A549 (cell line): ENCODE data around the gene IGSF3. TPM values are rescaled to one million over a fixed set of nuclear protein-coding genes. Genes with fewer than 3 reads are reported as not detected.
"Not testable (repeated sequence)": the region's sequence is repeated elsewhere in the genome, so short reads cannot be mapped to it uniquely, and the experiment has no call there.

Experiments used
- ATAC-seq, 2 experiments: fragments of 200-7000 bp in 1 of 2; fragments of >200 bp in 1 of 2; cut with Nextera tagmentation in 1 of 2; cut with Tn5 transposase in 1 of 2; 3 replicates each; pipeline versions ENCODE4 v1.8.0 to v1.9.1; 2018 to 2020; ENCODE audit warnings: mild to moderate bottlenecking in 1 of 2, moderate library complexity in 1 of 2
- CTCF ChIA-PET: fragments of 300-600 bp; sonication (Branson Sonifier 250); formaldehyde crosslinking; extraction: SDS; loops from one replicate; lab custom pipeline; 2021; ENCODE audit warnings: antibody characterized with exemption, inconsistent platforms; lab: Yijun Ruan, JAX
- POLR2A ChIA-PET: fragments of 350-600 bp; formaldehyde crosslinking; extraction: SDS; loops from one replicate; lab custom pipeline; 2021; ENCODE audit warnings: antibody characterized with exemption, inconsistent platforms; lab: Yijun Ruan, JAX
- DNase-seq, 2 experiments: peaks; one replicate each; pipeline versions ENCODE4 v3.0.0 to v3.0.0-alpha.2; 2011 to 2016; ENCODE audit warnings: low read depth in 1 of 2, low spot score in 1 of 2
- FAIRE-seq: peaks from 2 replicates; lab custom pipeline; 2011; peaks lifted over from hg19 to GRCh38; lab: Jason Lieb, UNC
- H3K27ac ChIP-seq, 2 experiments: fragments of >200 bp; sonication (Bioruptor Twin); formaldehyde crosslinking; 3 replicates each; pipeline ENCODE4 v1.5.1; 2016 to 2017
- H3K4me1 ChIP-seq: fragments of >200 bp; sonication (Bioruptor Twin); formaldehyde crosslinking; 3 replicates; pipeline ENCODE4 v1.6.1; 2016
- H3K4me2 ChIP-seq: fragments of >200 bp; sonication (Bioruptor Twin); formaldehyde crosslinking; 3 replicates; pipeline ENCODE4 v1.6.1; 2016
- H3K4me3 ChIP-seq: fragments of >200 bp; sonication (Bioruptor Twin); formaldehyde crosslinking; 3 replicates; pipeline ENCODE4 v1.5.1; 2016
- H3K9me3 ChIP-seq: fragments of >200 bp; sonication (Bioruptor Twin); formaldehyde crosslinking; 3 replicates; pipeline ENCODE4 v1.6.1; 2016
- MAFK ChIP-seq: fragments of 450-650 bp; IDR thresholded peaks from 2 replicates; pipeline ENCODE4 v1.6.1; 2014; ENCODE audit not compliant: partially characterized antibody
- RAD21 ChIP-seq, 2 experiments: fragments of >200 bp in 1 of 2; sonication (Bioruptor Twin) in 1 of 2; formaldehyde crosslinking in 1 of 2; IDR thresholded peaks in 1 of 2; conservative IDR thresholded peaks in 1 of 2; 2 replicates in 1 of 2; 3 replicates in 1 of 2; pipeline ENCODE4 v1.6.1; 2012 to 2018; ENCODE audit warnings: inconsistent platforms in 1 of 2
- SMC3 ChIP-seq: fragments of >200 bp; sonication (Bioruptor Twin); formaldehyde crosslinking; IDR thresholded peaks from 3 replicates; pipeline ENCODE4 v1.6.1; 2018; ENCODE audit warnings: inconsistent platforms
- WGBS: methylation state at CpG from one replicate; pipeline ENCODE4 v1.1.6; 2017; ENCODE audit errors: missing lambda C conversion rate; 5-methylcytosine and 5-hydroxymethylcytosine counted together
- polyA plus RNA-seq, 4 experiments: library from polyadenylated mRNA; depleted of rRNA in 3 of 4; stranded (reverse); fragments of >200 nt; fragmentation: RNase III in 1 of 4; extraction: RNeasy Plus Mini Kit Qiagen cat#74134 plus additional on column Dnase treatment in 1 of 4; gene quantifications; 2 replicates in 3 of 4; 3 replicates in 1 of 4; pipeline ENCODE4 v1.2.3, GENCODE V29; 2011 to 2017
- TF ChIP-seq, protein P1 (sequence below): fragments of >200 bp; sonication (Bioruptor Twin); formaldehyde crosslinking; IDR thresholded peaks from 3 replicates; pipeline ENCODE4 v1.5.1; 2016

IGSF3 gene
- polyA plus RNA-seq, 2 of the 4 experiments (the other 2 are of a cell fraction) = 18.5 to 21.9 TPM

DNA sequence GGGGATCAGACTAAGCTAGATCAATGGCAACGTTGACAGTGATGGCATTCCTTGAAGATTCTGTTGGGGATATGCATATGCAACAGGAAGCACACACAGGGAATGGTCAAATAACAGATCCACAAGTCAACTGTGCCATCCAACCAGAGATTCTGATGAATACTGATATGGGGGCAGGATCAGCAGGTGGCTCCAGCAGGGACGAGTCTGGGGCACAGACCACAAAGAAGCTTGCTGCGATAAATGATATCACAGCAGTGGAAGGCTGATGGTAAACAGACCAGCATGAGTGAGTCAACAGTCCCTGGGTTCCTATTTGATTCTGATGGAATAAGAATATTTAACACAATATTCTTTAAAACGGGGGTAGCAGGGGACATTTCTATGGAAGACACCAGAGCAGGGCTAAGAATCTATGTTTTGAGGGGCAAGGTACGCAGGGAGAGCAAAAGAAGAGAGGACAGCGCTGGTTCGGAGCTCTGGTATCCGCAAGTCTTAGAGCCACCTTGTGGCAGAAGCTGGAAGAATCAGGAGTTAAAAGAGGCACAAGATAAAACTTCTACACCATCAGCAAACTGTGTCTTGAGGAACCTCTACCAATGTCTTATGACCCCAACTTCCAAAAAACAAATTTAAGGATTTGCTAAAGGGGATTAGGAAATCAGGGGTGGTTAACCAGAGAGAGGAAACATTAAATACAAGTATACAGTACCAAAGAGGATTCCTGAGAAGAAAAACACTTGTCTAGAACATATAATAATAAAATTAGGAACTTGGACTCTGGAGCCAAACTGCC is 71.4 kb downstream of the IGSF3 start:
- POLR2A ChIA-PET = interaction anchor here (0.8 kb wide), 1 partner anchor 22 kb away, joined by 3 read pairs; no protein-coding TSS in a partner anchor
- not testable (repeated sequence) for H3K4me3 ChIP-seq

DNA sequence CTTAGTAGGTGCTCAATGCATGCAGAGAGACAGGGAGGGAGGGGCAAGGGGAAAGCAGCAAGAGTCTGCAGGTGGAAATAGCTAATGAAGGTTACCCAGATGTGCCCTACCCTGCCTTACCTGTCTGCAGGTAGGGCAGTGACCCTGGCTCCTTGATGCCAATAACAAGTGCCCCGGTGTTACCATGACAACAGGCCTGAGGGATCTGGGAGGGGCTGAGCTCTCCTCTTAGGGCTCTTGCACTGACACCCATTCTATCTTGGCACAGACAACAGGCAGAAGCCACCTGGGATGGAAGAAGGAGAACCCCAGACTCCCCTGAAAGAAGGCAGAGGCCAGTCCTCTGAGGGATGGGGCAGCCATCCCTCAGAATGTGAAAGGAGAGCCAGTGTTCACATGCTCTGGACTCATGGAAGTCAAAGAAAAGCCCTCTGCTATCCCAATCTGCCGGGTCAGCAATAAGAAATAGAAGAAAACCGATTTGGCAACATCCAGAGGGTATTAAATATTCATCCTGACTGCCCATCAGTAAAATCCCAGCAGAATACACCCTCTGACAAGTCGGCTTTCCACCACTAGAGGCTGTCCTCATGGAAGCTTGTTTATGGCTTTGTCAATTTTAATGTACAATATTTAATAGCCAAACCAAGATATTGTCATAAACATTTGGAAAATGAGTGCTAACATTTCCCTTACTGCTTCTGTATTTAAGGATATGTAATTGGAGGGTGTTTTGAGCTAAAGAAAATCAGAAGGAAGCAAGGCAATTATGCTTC is 72.3 kb downstream of the IGSF3 start:
- POLR2A ChIA-PET, H3K9me3 ChIP-seq, H3K4me1 ChIP-seq, H3K4me3 ChIP-seq, H3K27ac ChIP-seq, FAIRE-seq: not testable (repeated sequence)
- peak; percentile 39 to 76; a peak in 3 of 6 replicates for ATAC-seq
- CTCF ChIA-PET = interaction anchor here (0.9 to 3.4 kb wide), 9 partner anchors 8 to 462 kb away, joined by 3 to 31 read pairs (median 4); no protein-coding TSS in a partner anchor
- WGBS = 23% methylated on average over 4 of the region's 4 CpGs
- peak; percentile 46 for TF ChIP-seq MAFK
- TF ChIP-seq, all 56 proteins: peak for 1; not testable (repeated sequence) for 55
- peak overlapping the region; percentile 84 for H3K4me2 ChIP-seq
- peak in 1 of 2 experiments; percentile 8 for DNase-seq

More for the DNA sequence above, 71.4 kb downstream of the IGSF3 start:
- H3K4me2 ChIP-seq = peak overlapping the region; percentile 84
- FAIRE-seq, H3K4me1 ChIP-seq, H3K9me3 ChIP-seq: not testable (repeated sequence)
- TF ChIP-seq SMC3 (peak; percentile 37; the same call in 2 of the 3 replicates), RAD21 (conservative IDR thresholded peaks at IDR 0.05 in 1 of 2, IDR thresholded peaks at IDR 0.05 in 1 of 2) (peak; percentile 30 to 33; a peak in 3 of 5 replicates)
- TF ChIP-seq, protein P1, sequence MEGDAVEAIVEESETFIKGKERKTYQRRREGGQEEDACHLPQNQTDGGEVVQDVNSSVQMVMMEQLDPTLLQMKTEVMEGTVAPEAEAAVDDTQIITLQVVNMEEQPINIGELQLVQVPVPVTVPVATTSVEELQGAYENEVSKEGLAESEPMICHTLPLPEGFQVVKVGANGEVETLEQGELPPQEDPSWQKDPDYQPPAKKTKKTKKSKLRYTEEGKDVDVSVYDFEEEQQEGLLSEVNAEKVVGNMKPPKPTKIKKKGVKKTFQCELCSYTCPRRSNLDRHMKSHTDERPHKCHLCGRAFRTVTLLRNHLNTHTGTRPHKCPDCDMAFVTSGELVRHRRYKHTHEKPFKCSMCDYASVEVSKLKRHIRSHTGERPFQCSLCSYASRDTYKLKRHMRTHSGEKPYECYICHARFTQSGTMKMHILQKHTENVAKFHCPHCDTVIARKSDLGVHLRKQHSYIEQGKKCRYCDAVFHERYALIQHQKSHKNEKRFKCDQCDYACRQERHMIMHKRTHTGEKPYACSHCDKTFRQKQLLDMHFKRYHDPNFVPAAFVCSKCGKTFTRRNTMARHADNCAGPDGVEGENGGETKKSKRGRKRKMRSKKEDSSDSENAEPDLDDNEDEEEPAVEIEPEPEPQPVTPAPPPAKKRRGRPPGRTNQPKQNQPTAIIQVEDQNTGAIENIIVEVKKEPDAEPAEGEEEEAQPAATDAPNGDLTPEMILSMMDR = peak; percentile 41; the same call in 2 of the 3 replicates
- ATAC-seq = peak; percentile 88 to 93
- CTCF ChIA-PET = interaction anchor here (0.9 to 3.4 kb wide), 11 partner anchors 9 to 461 kb away, joined by 3 to 31 read pairs (median 4); no protein-coding TSS in a partner anchor
- H3K27ac ChIP-seq = peak overlapping the region in 1 of 2 experiments; percentile 63; a peak in 1 of 6 replicates
- WGBS = 7% methylated on average over 8 of the region's 8 CpGs
- peak in 1 of 2 experiments; percentile 31 for DNase-seq

DNA sequence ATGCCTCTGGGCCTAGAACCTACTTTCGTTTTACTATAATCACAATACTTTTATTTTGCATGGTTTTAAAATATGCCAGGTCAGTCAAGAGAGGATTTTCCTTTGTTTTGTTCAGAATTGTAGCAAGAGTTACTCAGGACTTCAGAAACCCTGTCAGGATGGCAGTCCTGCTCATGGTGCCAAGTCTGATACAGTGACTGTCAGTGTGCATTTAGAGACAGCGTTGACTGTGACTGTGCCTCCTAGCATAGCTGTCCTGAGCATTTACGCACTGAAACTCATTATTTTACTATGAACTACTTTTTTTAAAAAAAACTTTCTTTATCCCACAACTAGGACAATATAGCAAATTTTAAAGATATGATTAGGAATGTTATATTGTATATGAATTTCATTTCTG is 73.6 kb downstream of the IGSF3 start:
- CTCF ChIA-PET = interaction anchor here (3.4 kb wide), 1 partner anchor 18 kb away, joined by 31 read pairs; no protein-coding TSS in a partner anchor
- POLR2A ChIA-PET, DNase-seq, H3K27ac ChIP-seq, H3K4me2 ChIP-seq, FAIRE-seq, H3K9me3 ChIP-seq, H3K4me3 ChIP-seq, ATAC-seq: not testable (repeated sequence)
- H3K4me1 ChIP-seq = peaks cover 18% of the 10 kb centered on the region
- WGBS = 93% methylated on average over 3 of the region's 3 CpGs

DNA sequence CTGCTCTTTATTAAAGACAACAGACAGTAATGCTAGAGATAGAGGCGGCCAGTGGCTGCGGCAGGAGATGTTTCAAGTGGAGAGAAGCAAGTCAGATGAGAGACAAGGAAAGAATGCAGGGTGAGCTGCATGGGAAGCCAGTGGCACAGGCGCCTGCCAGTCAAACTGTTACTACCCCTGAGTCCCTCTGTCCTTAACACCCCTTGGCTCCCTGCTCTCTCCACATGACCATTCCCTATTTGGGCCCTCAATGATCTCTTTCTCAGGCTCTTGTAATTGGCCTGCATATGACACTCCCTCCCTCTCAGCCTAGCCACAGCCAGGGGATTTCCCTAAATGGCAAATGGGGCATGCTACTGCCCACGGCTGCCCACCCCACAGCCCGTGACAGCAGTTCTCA is 74.1 kb downstream of the IGSF3 start:
- H3K4me2 ChIP-seq, POLR2A ChIA-PET, DNase-seq, FAIRE-seq, H3K9me3 ChIP-seq, ATAC-seq, H3K4me3 ChIP-seq, H3K27ac ChIP-seq: not testable (repeated sequence)
- H3K4me1 ChIP-seq = peaks cover 21% of the 10 kb centered on the region
- CTCF ChIA-PET = interaction anchor here (3.4 kb wide), 1 partner anchor 18 kb away, joined by 31 read pairs; no protein-coding TSS in a partner anchor
- 85% methylated on average over 3 of the region's 5 CpGs for WGBS

DNA sequence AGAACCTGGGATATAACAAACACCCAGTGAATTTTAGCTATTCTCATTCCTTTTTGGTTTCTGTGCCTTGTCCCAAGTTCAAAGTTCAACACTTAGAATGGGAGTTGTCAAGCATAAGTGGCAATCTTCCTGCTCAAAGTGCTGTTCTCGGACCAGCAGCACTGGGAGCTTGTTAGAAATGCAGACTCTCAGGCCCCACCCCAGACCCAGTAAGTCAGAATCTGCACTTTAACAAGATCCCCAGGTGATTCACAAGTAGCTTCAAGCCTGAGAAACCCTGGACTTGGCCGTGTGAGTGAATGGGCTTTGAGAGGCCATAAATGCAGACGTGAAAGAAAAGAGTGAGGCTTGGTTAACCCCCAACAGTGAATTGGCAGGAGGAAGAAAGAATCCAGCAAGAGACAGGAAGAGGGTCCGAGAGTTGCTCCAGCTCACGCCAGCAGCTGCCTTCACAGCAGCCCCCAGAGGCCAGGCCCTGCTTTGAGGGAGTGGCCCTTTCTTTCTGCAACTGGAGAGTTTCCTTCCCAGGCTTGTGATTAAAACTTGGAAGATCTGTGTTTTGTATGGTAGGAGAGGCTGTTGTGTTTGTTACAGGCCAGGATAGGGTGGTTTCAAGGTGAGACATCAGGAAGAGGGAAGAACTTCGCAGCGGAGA is 75.5 kb downstream of the IGSF3 start:
- DNase-seq, POLR2A ChIA-PET, CTCF ChIA-PET, ATAC-seq, H3K4me3 ChIP-seq, H3K4me2 ChIP-seq, H3K9me3 ChIP-seq, H3K27ac ChIP-seq, FAIRE-seq: not testable (repeated sequence)
- 96% methylated on average over 3 of the region's 7 CpGs for WGBS
- peaks cover 21% of the 10 kb centered on the region for H3K4me1 ChIP-seq

DNA sequence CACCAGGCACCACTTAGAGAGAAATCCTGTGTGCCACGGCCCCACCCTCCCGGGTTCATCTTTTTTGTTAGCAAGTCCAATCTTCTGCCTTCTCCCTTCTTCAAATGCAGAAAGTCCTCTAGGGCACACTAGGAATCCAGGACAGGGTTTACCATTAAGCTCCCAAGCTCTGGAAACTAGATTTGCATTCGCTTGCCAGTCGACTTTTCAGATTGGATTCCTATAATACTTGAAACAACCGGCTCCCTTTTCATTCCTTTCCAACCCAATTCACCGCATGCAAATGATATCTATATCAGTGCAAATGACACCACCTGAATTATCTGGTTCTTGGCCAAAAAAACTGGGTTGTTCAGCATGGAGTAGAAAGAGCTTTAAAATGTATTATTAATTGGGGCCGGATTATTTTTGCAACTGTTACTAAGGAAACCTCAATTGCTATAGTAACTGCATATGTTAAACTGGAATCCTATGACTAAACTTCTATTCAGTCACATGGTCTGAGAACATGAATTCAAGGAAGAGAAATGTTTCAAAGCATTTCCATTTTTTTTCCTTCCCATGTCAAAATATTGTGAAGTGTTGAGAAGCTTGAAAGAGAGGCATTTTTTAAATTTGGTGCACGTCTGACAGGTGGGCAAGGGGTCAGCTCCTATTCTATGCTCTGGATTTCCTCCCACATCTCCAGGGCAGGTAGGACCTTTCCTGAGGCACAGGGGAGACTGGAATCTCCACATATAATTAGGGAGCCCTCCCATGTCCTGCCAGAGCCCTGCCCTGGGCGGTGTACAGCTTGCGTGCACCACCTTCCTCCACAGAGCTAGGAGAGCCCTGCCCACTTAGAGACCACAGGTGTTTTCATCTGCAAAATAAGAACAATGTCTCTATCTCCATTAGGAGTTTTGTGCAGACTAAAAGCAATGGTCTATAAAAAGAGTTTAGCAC is 76.3 kb downstream of the IGSF3 start:
- CTCF ChIA-PET, POLR2A ChIA-PET, ATAC-seq, H3K4me2 ChIP-seq, FAIRE-seq, H3K27ac ChIP-seq, H3K9me3 ChIP-seq, H3K4me3 ChIP-seq, DNase-seq: not testable (repeated sequence)
- 91% methylated on average over 2 of the region's 10 CpGs for WGBS
- peaks cover 21% of the 10 kb centered on the region for H3K4me1 ChIP-seq

DNA sequence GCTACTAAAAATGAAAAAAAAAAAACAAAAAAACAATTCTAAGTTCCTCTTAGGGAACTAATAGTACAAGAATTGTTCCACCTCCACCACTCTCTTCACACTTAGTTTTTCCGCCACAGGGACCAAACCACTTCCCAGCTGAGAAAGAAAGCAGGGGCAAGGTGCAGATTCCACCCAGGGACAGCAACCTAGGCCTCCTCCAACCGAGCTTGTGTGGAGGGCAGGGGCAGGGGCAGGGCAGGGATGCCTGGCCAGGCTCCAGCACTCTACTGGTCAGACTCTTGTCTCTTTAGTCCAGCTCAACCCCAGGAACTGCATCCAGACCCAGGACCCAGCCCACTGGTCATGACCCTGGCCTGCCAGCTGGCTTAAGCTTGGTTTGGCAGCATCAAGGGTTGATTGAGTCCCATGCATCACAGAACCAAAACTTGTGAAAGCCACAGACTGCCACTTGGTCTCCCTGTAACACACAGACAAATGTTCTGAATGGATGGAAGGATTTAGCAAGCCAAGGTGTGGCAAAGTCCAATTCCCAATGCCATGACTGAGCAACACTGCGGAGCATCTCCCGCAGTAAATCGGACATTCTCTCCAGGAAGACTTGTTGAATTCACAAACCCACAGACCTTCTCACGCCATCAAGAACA is 77.1 kb downstream of the IGSF3 start:
- H3K4me2 ChIP-seq, DNase-seq, H3K9me3 ChIP-seq, POLR2A ChIA-PET, CTCF ChIA-PET, FAIRE-seq, H3K27ac ChIP-seq, H3K4me3 ChIP-seq: not testable (repeated sequence)
- peaks cover 14% of the 10 kb centered on the region for H3K4me1 ChIP-seq
- peak; percentile 79 to 81 for ATAC-seq
- 87% methylated on average over 3 of the region's 6 CpGs for WGBS
